Skeletal muscle tissue (tissue), 4 donors: ENCODE data around the gene FUBP3. TPM values are rescaled to one million over a fixed set of nuclear protein-coding genes. Genes with fewer than 3 reads are reported as not detected.
"Not testable (repeated sequence)": the region's sequence is repeated elsewhere in the genome, so short reads cannot be mapped to it uniquely, and the experiment has no call there.

Experiments used
- H3K27ac ChIP-seq: one replicate; pipeline ENCODE4 v1.7.0; 2013; ENCODE audit warnings: mild to moderate bottlenecking, low read depth, low read length, inconsistent platforms
- H3K27me3 ChIP-seq, 3 donors: one replicate each; pipeline ENCODE4 v1.7.0; 2013; ENCODE audit warnings: low read length in 3 of 3; ENCODE audit not compliant: control insufficient read depth in 3 of 3, insufficient read depth in 3 of 3
- H3K36me3 ChIP-seq, 3 donors: one replicate each; pipeline ENCODE4 v1.7.0; 2013; ENCODE audit warnings: low read length in 3 of 3; ENCODE audit not compliant: control insufficient read depth in 3 of 3, insufficient read depth in 3 of 3
- H3K4me1 ChIP-seq, 3 donors: one replicate each; pipeline ENCODE4 v1.7.0; 2013; ENCODE audit warnings: low read length in 3 of 3, mild to moderate bottlenecking in 3 of 3; ENCODE audit not compliant: control insufficient read depth in 3 of 3, insufficient read depth in 3 of 3
- H3K4me3 ChIP-seq, 3 donors: one replicate each; pipeline ENCODE4 v1.7.0; 2013; ENCODE audit warnings: low read length in 3 of 3
- H3K9ac ChIP-seq, 3 donors: one replicate each; pipeline ENCODE4 v1.7.0; 2013; ENCODE audit warnings: low read length in 3 of 3, mild to moderate bottlenecking in 3 of 3, moderate library complexity in 2 of 3, low read depth in 1 of 3
- H3K9me3 ChIP-seq, 3 donors: one replicate each; pipeline ENCODE4 v1.7.0; 2013; ENCODE audit warnings: low read length in 3 of 3; ENCODE audit not compliant: control insufficient read depth in 3 of 3
- total RNA-seq: library from RNA; depleted of rRNA; stranded (reverse); fragments of >200 nt; gene quantifications from one replicate; pipeline ENCODE4 v1.2.3, GENCODE V29; 2014
- donor health status: Osteomylitis.

FUBP3 gene
- total RNA-seq, 1 donor from 2014 or later = 18.8 TPM

- no peak overlapping the region for H3K9ac ChIP-seq
- H3K27me3 ChIP-seq = peaks cover 6 to 36% (median 30%) of the 10 kb centered on the region in 3 donors
- no peaks in the 10 kb centered on the region for H3K36me3 ChIP-seq
- no peak overlapping the region for H3K27ac ChIP-seq
- peaks cover 0 to 7% (median 0%) of the 10 kb centered on the region in 3 donors for H3K9me3 ChIP-seq
- no peaks in the 10 kb centered on the region for H3K4me1 ChIP-seq
- H3K4me3 ChIP-seq = no peak overlapping the region
These were observed 23.4 kb upstream of the FUBP3 start for GRCh38 chr9:130555968-130556367.

- H3K27me3 ChIP-seq = peaks cover 6 to 32% (median 26%) of the 10 kb centered on the region in 3 donors
- no peak overlapping the region for H3K4me3 ChIP-seq
- no peaks in the 10 kb centered on the region for H3K4me1 ChIP-seq
- no peaks in the 10 kb centered on the region for H3K36me3 ChIP-seq
- H3K9ac ChIP-seq = no peak overlapping the region
- H3K27ac ChIP-seq = no peak overlapping the region
- peaks cover 0 to 7% (median 0%) of the 10 kb centered on the region in 3 donors for H3K9me3 ChIP-seq
These were observed 22.8 kb upstream of the FUBP3 start for GRCh38 chr9:130556396-130557076.

- H3K36me3 ChIP-seq = no peaks in the 10 kb centered on the region
- H3K4me3 ChIP-seq = no peak overlapping the region
- H3K9me3 ChIP-seq = peaks cover 0 to 7% (median 0%) of the 10 kb centered on the region in 3 donors
- H3K27ac ChIP-seq = no peak overlapping the region
- H3K4me1 ChIP-seq = no peaks in the 10 kb centered on the region
- peaks cover 6 to 29% (median 23%) of the 10 kb centered on the region in 3 donors for H3K27me3 ChIP-seq
- H3K9ac ChIP-seq = no peak overlapping the region
These were observed 22.3 kb upstream of the FUBP3 start for GRCh38 chr9:130557077-130557468.

- Histone ChIP-seq H3K4me3 (no peak overlapping the region), H3K27me3 (peaks cover under 1 to 11% (median 3%) of the 10 kb centered on the region in 3 donors), H3K9ac (no peak overlapping the region), H3K36me3 (no peaks in the 10 kb centered on the region), H3K27ac (no peak overlapping the region), H3K9me3 (no peaks in the 10 kb centered on the region), H3K4me1 (no peaks in the 10 kb centered on the region)
These were observed 18.3 kb upstream of the FUBP3 start for GRCh38 chr9:130561056-130561455.

GRCh38 chr9:130562525-130562924 lies 16.9 kb upstream of the FUBP3 start:
- H3K9me3 ChIP-seq, H3K27me3 ChIP-seq, H3K4me3 ChIP-seq, H3K27ac ChIP-seq, H3K4me1 ChIP-seq, H3K36me3 ChIP-seq, H3K9ac ChIP-seq: not testable (repeated sequence)

- Histone ChIP-seq H3K4me3 (no peak overlapping the region), H3K4me1 (no peaks in the 10 kb centered on the region), H3K9ac (no peak overlapping the region), H3K9me3 (no peaks in the 10 kb centered on the region), H3K27ac (no peak overlapping the region), H3K27me3 (no peaks in the 10 kb centered on the region), H3K36me3 (no peaks in the 10 kb centered on the region)
These were observed 15.6 kb upstream of the FUBP3 start for GRCh38 chr9:130563797-130564196.

GRCh38 chr9:130565792-130566191 lies 13.6 kb upstream of the FUBP3 start:
- Histone ChIP-seq H3K4me1 (no peaks in the 10 kb centered on the region), H3K27me3 (no peaks in the 10 kb centered on the region), H3K36me3 (no peaks in the 10 kb centered on the region)

GRCh38 chr9:130570208-130570607 lies 9.2 kb upstream of the FUBP3 start:
- Histone ChIP-seq H3K9me3 (no peaks in the 10 kb centered on the region), H3K4me1 (no peaks in the 10 kb centered on the region), H3K9ac (no peak overlapping the region), H3K27ac (no peak overlapping the region), H3K27me3 (peaks cover 0 to 3% (median 0%) of the 10 kb centered on the region in 3 donors), H3K36me3 (no peaks in the 10 kb centered on the region), H3K4me3 (no peak overlapping the region)

More at GRCh38 chr9:130565792-130566191, 13.6 kb upstream of the FUBP3 start:
- H3K9me3 ChIP-seq = no peaks in the 10 kb centered on the region
- no peak overlapping the region for H3K27ac ChIP-seq
- no peak overlapping the region for H3K4me3 ChIP-seq
- no peak overlapping the region for H3K9ac ChIP-seq

- H3K9ac ChIP-seq = no peak overlapping the region
- H3K36me3 ChIP-seq = no peaks in the 10 kb centered on the region
- no peaks in the 10 kb centered on the region for H3K9me3 ChIP-seq
- H3K4me1 ChIP-seq = peaks cover 8 to 21% (median 17%) of the 10 kb centered on the region in 3 donors
- H3K27ac ChIP-seq = no peak overlapping the region
- peaks cover 0 to 3% (median 0%) of the 10 kb centered on the region in 3 donors for H3K27me3 ChIP-seq
- no peak overlapping the region for H3K4me3 ChIP-seq
These were observed 3.9 kb upstream of the FUBP3 start for GRCh38 chr9:130575514-130575913.

GRCh38 chr9:130576176-130576575 lies 3.2 kb upstream of the FUBP3 start:
- Histone ChIP-seq H3K9ac (no peak overlapping the region), H3K9me3 (no peaks in the 10 kb centered on the region), H3K36me3 (peaks cover 0 to 4% (median 3%) of the 10 kb centered on the region in 3 donors), H3K4me3 (no peak overlapping the region), H3K27ac (no peak overlapping the region), H3K27me3 (peaks cover 0 to 3% (median 0%) of the 10 kb centered on the region in 3 donors), H3K4me1 (peaks cover 15 to 28% (median 23%) of the 10 kb centered on the region in 3 donors)
